Measurements from ENCODE around the gene KLF11.

DNA sequence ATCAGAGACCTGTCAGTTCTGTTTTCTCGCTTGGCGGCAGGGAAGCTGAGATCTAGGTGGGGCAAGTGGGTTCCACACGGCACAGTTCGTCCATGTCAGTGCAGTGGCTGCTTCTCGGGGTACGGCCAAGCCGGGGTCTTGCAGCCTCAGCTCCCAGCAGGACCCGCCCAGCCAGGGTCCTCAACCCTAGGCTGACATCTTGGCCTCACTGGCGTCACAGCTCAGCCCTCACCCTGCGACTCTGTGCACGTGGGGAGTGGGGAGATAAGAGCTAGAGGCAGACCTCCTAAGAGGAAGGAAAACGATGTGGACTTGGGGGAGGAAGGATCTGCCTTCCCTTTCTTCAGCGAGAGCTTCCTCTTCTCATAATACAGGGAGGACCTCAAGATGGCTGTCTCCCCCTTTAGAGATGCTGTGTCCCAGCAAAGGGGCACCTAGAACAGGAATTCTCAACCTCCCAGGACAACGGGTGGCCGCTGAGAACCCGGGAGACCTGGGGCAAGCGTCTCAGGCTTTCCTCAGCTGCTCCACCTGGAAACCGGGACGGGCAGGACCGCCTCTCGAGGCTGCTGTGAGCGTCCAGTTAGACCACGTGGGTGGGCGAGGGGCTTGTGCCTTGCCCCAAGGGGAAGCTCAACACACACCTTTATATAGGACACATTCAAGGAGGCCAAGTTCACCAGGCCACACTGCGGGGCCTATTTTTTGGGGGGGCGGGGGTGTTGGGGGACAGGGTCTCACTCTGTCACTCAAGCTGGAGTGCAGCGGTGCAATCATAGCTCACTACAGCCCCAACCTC lies 23.5 kb upstream of the KLF11 start:
- no peak for TF ChIP-seq CTCF (IDR thresholded peaks at IDR 0.05; ENCODE audit: insufficient read depth, low read length)
- TF ChIP-seq REST (IDR thresholded peaks at IDR 0.05; ENCODE audit: insufficient replicate concordance, low read depth): no peak
- TF ChIP-seq POLR2AphosphoS5 (IDR thresholded peaks at IDR 0.05; ENCODE audit: low read depth): no peak
- no peak for TF ChIP-seq SPI1 (IDR thresholded peaks at IDR 0.05; ENCODE audit: borderline replicate concordance, low read depth)
